Esophagus muscularis mucosa (tissue), 4 donors: ENCODE results near the gene GPC5. TPM values are rescaled to one million over a fixed set of nuclear protein-coding genes. Genes with fewer than 3 reads are reported as not detected.

Experiments used
- DNase-seq: peaks from one replicate; pipeline ENCODE4 v3.0.0-alpha.2; 2017; ENCODE audit errors: extremely low spot score
- H3K27ac ChIP-seq, 4 donors: fragments of 200-600 bp; sonication (generic); replicated peaks in 1 of 4; 1 replicate in 3 of 4; 2 replicates in 1 of 4; pipeline ENCODE4 v1.5.1; 2016 to 2019; ENCODE audit warnings: mild to moderate bottlenecking in 1 of 4
- H3K27me3 ChIP-seq, 4 donors: fragments of 200-600 bp; sonication (generic); one replicate each; pipeline versions ENCODE4 v1.5.1 to v1.6.0; 2016 to 2019
- H3K36me3 ChIP-seq, 4 donors: fragments of 200-600 bp; sonication (generic); one replicate each; pipeline ENCODE4 v1.5.1; 2016 to 2019
- H3K4me1 ChIP-seq, 4 donors: fragments of 200-600 bp; sonication (generic); one replicate each; pipeline ENCODE4 v1.5.1; 2016 to 2019
- H3K4me3 ChIP-seq, 4 donors: fragments of 200-600 bp; sonication (generic); 1 replicate in 2 of 4; 2 replicates in 2 of 4; pipeline ENCODE4 v1.5.1; 2016 to 2019; ENCODE audit warnings: mild to moderate bottlenecking in 4 of 4, moderate library complexity in 1 of 4
- H3K9me3 ChIP-seq, 4 donors: fragments of 200-600 bp; sonication (generic); 1 replicate in 3 of 4; 2 replicates in 1 of 4; pipeline ENCODE4 v1.5.1; 2016 to 2019
- CTCF ChIP-seq, 3 experiments: fragments of 200-600 bp in 2 of 3; fragments of 450-650 bp in 1 of 3; sonication (generic) in 2 of 3; IDR thresholded peaks; one replicate each; pipeline ENCODE4 v1.5.1; 2017 to 2019; ENCODE audit warnings: antibody characterized with exemption in 3 of 3, mild to moderate bottlenecking in 2 of 3, moderate library complexity in 1 of 3
- EP300 ChIP-seq: sonication (generic); formaldehyde crosslinking; IDR thresholded peaks from one replicate; pipeline ENCODE4 v1.6.1; 2017; ENCODE audit warnings: antibody characterized with exemption
- POLR2A ChIP-seq: fragments of 450-650 bp; IDR thresholded peaks from one replicate; pipeline ENCODE4 v1.6.1; 2017; ENCODE audit warnings: antibody characterized with exemption, moderate library complexity, mild to moderate bottlenecking, low read depth
- POLR2AphosphoS5 ChIP-seq, 2 donors: sonication (generic); formaldehyde crosslinking; IDR thresholded peaks; one replicate each; pipeline ENCODE4 v1.6.1; 2017; ENCODE audit warnings: antibody characterized with exemption in 2 of 2
- WGBS: methylation state at CpG from one replicate; pipeline ENCODE4 v1.1.5; 2018; 5-methylcytosine and 5-hydroxymethylcytosine counted together
- intact Hi-C: fragments of 100-400 bp; cut with DNase I; formaldehyde crosslinking; loops from one replicate; pipeline ENCODE4 v1.15.1; 2023
- total RNA-seq, 4 donors: library from RNA; depleted of rRNA; stranded (reverse); fragments of >200 nt; gene quantifications; one replicate each; pipeline versions ENCODE4 v1.1.0 to v1.2.1, GENCODE V29; 2016

Gene GPC5
- total RNA-seq, 4 donors from 2014 or later, result 0.13 to 0.42 (median 0.33) TPM; not detected in 1

- Histone ChIP-seq H3K27me3 (no peaks in the 10 kb centered on the region), H3K9me3 (no peaks in the 10 kb centered on the region), H3K36me3 (no peaks in the 10 kb centered on the region), H3K4me3 (no peak overlapping the region), H3K27ac (no peak overlapping the region), H3K4me1 (no peaks in the 10 kb centered on the region)
- no peak for DNase-seq
- intact Hi-C loops, result no loop called here
- TF ChIP-seq EP300, result no peak
- TF ChIP-seq CTCF (IDR thresholded peaks at IDR 0.05), result no peak
- TF ChIP-seq POLR2AphosphoS5 (IDR thresholded peaks at IDR 0.05), result no peak
- no peak for TF ChIP-seq POLR2A
These were observed 745.3 kb downstream of the GPC5 start for GRCh38 chr13:92143766-92144165.

- Histone ChIP-seq H3K27ac (no peak overlapping the region), H3K9me3 (no peaks in the 10 kb centered on the region), H3K27me3 (no peaks in the 10 kb centered on the region), H3K4me1 (no peaks in the 10 kb centered on the region), H3K4me3 (no peak overlapping the region), H3K36me3 (no peaks in the 10 kb centered on the region)
- 86% methylated on average over 1 of the region's 1 CpG for WGBS
- intact Hi-C loops, result no loop called here
- TF ChIP-seq POLR2AphosphoS5 (IDR thresholded peaks at IDR 0.05) (no peak), POLR2A (no peak), EP300 (no peak), CTCF (IDR thresholded peaks at IDR 0.05) (no peak)
- no peak for DNase-seq
These were observed 752.2 kb downstream of the GPC5 start for GRCh38 chr13:92150606-92151005.

GRCh38 chr13:92158346-92158745 is 759.9 kb downstream of the GPC5 start:
- Histone ChIP-seq H3K27ac (no peak overlapping the region), H3K36me3 (no peaks in the 10 kb centered on the region), H3K27me3 (no peaks in the 10 kb centered on the region), H3K9me3 (no peaks in the 10 kb centered on the region), H3K4me3 (no peak overlapping the region), H3K4me1 (no peaks in the 10 kb centered on the region)
- intact Hi-C loops, result no loop called here
- no peak for TF ChIP-seq CTCF (IDR thresholded peaks at IDR 0.05)
- no peak for TF ChIP-seq EP300
- TF ChIP-seq POLR2A, result no peak
- no peak for TF ChIP-seq POLR2AphosphoS5 (IDR thresholded peaks at IDR 0.05)
- no peak for DNase-seq
- WGBS, result 32% methylated on average over 3 of the region's 3 CpGs

GRCh38 chr13:92164822-92165221 is 766.4 kb downstream of the GPC5 start:
- DNase-seq, result no peak
- 89% methylated on average over 5 of the region's 5 CpGs for WGBS
- TF ChIP-seq CTCF (IDR thresholded peaks at IDR 0.05) (no peak), POLR2A (no peak), POLR2AphosphoS5 (IDR thresholded peaks at IDR 0.05) (no peak), EP300 (no peak)
- H3K27me3 ChIP-seq, result no peaks in the 10 kb centered on the region
- intact Hi-C loops, result no loop called here
- no peaks in the 10 kb centered on the region for H3K36me3 ChIP-seq
- H3K4me3 ChIP-seq, result no peak overlapping the region
- no peaks in the 10 kb centered on the region for H3K4me1 ChIP-seq
- no peaks in the 10 kb centered on the region for H3K9me3 ChIP-seq
- no peak overlapping the region for H3K27ac ChIP-seq

GRCh38 chr13:92172191-92172590 is 773.8 kb downstream of the GPC5 start:
- 54% methylated on average over 1 of the region's 1 CpG for WGBS
- DNase-seq, result no peak
- H3K36me3 ChIP-seq, result no peaks in the 10 kb centered on the region

More at GRCh38 chr13:92172191-92172590, 773.8 kb downstream of the GPC5 start:
- Histone ChIP-seq H3K27me3 (no peaks in the 10 kb centered on the region), H3K9me3 (no peaks in the 10 kb centered on the region), H3K4me1 (no peaks in the 10 kb centered on the region), H3K4me3 (no peak overlapping the region), H3K27ac (no peak overlapping the region)
- TF ChIP-seq CTCF (IDR thresholded peaks at IDR 0.05) (no peak), POLR2AphosphoS5 (IDR thresholded peaks at IDR 0.05) (no peak), EP300 (no peak), POLR2A (no peak)
- intact Hi-C loops, result no loop called here
